ENCODE measurements around the gene LRP6. TPM values are rescaled to one million over a fixed set of nuclear protein-coding genes. Genes with fewer than 3 reads are reported as not detected.

The LRP6 gene
- total RNA-seq, 1 donor from 2014 or later = 70.0 TPM

- Histone ChIP-seq H3K9me3 (no peaks in the 10 kb centered on the region), H3K36me3 (peaks cover 0 to 4% of the 10 kb centered on the region in 2 donors), H3K4me1 (no peaks in the 10 kb centered on the region), H3K4me3 (no peak overlapping the region), H3K27ac (no peak overlapping the region), H3K27me3 (no peaks in the 10 kb centered on the region)
- DNase-seq (ENCODE audit: low spot score in 2 of 2) = no peak
- intact Hi-C loops (cut with DNase I) = no loop called here
- TF ChIP-seq CTCF (IDR thresholded peaks at IDR 0.05) = no peak
Measured at GRCh38 chr12:12206776-12207388, 60.0 kb downstream of the LRP6 start.

- no peaks in the 10 kb centered on the region for H3K27me3 ChIP-seq
- no peak overlapping the region for H3K27ac ChIP-seq
- H3K4me3 ChIP-seq = no peak overlapping the region
- peaks cover 0 to 5% of the 10 kb centered on the region in 2 donors for H3K9me3 ChIP-seq
- H3K36me3 ChIP-seq = peaks cover 0 to 10% of the 10 kb centered on the region in 2 donors
- no peak for DNase-seq (ENCODE audit: low spot score in 2 of 2)
- intact Hi-C loops (cut with DNase I) = no loop called here
- H3K4me1 ChIP-seq = no peaks in the 10 kb centered on the region
- TF ChIP-seq CTCF (IDR thresholded peaks at IDR 0.05) = no peak
Measured at GRCh38 chr12:12202747-12203146, 64.1 kb downstream of the LRP6 start.

GRCh38 chr12:12202105-12202504 is 64.7 kb downstream of the LRP6 start:
- intact Hi-C loops (cut with DNase I) = no loop called here
- H3K27ac ChIP-seq = no peak overlapping the region
- no peaks in the 10 kb centered on the region for H3K27me3 ChIP-seq
- peaks cover 0 to 5% of the 10 kb centered on the region in 2 donors for H3K9me3 ChIP-seq
- peaks cover 0 to 10% of the 10 kb centered on the region in 2 donors for H3K36me3 ChIP-seq
- TF ChIP-seq CTCF (IDR thresholded peaks at IDR 0.05) = no peak
- H3K4me1 ChIP-seq = no peaks in the 10 kb centered on the region
- H3K4me3 ChIP-seq = no peak overlapping the region
- no peak for DNase-seq (ENCODE audit: low spot score in 2 of 2)

- Histone ChIP-seq H3K27ac (no peak overlapping the region), H3K9me3 (peaks cover 0 to 5% of the 10 kb centered on the region in 2 donors), H3K4me1 (no peaks in the 10 kb centered on the region), H3K36me3 (peaks cover 0 to 14% of the 10 kb centered on the region in 2 donors), H3K4me3 (no peak overlapping the region), H3K27me3 (no peaks in the 10 kb centered on the region)
- DNase-seq (ENCODE audit: low spot score in 2 of 2) = no peak
- intact Hi-C loops (cut with DNase I) = no loop called here
- no peak for TF ChIP-seq CTCF (IDR thresholded peaks at IDR 0.05)
Measured at GRCh38 chr12:12201274-12201758, 65.5 kb downstream of the LRP6 start.

GRCh38 chr12:12200363-12200762 is 66.5 kb downstream of the LRP6 start:
- Histone ChIP-seq H3K36me3 (peaks cover 0 to 14% of the 10 kb centered on the region in 2 donors), H3K9me3 (peaks cover 0 to 5% of the 10 kb centered on the region in 2 donors), H3K4me1 (no peaks in the 10 kb centered on the region), H3K4me3 (no peak overlapping the region), H3K27me3 (no peaks in the 10 kb centered on the region), H3K27ac (no peak overlapping the region)
- no peak for TF ChIP-seq CTCF (IDR thresholded peaks at IDR 0.05)
- intact Hi-C loops (cut with DNase I) = no loop called here
- DNase-seq (ENCODE audit: low spot score in 2 of 2) = no peak

Measured in ascending aorta (tissue), 2 donors.